H1 (cell line): ENCODE measurements around the gene MAP2K5. TPM values are rescaled to one million over a fixed set of nuclear protein-coding genes. Genes with fewer than 3 reads are reported as not detected.

ENCODE experiments used
- CBX8 ChIP-seq: fragments of 300-800, 300-1000 bp; sonication (generic); IDR thresholded peaks from 2 replicates; pipeline ENCODE4 v1.7.1; 2016; ENCODE audit warnings: low read depth, low read length, borderline replicate concordance
- HDAC2 ChIP-seq, 2 experiments: fragments of 300-600 bp in 1 of 2; sonication (generic) in 1 of 2; IDR thresholded peaks; 2 replicates each; pipeline ENCODE4 v1.6.1; 2011 to 2012; ENCODE audit warnings: low read depth in 2 of 2, low read length in 2 of 2, mild to moderate bottlenecking in 2 of 2, moderate library complexity in 2 of 2, borderline replicate concordance in 1 of 2, inconsistent platforms in 1 of 2
- MAFK ChIP-seq: IDR thresholded peaks from 2 replicates; pipeline ENCODE4 v1.6.1; 2012; ENCODE audit warnings: low read depth, mild to moderate bottlenecking, improper control_type of control experiment, low read length
- NRF1 ChIP-seq: IDR thresholded peaks from 2 replicates; pipeline ENCODE4 v1.6.1; 2011; ENCODE audit warnings: mild to moderate bottlenecking, low read depth, low read length, improper control_type of control experiment
- PHF8 ChIP-seq: fragments of 200-600 bp; sonication (generic); conservative IDR thresholded peaks from 2 replicates; pipeline ENCODE4 v1.7.1; 2012; ENCODE audit warnings: low read depth, mild to moderate bottlenecking, inconsistent platforms, low read length, moderate library complexity
- RFX5 ChIP-seq: IDR thresholded peaks from 2 replicates; pipeline ENCODE4 v1.6.1; 2011; ENCODE audit warnings: low read depth, low read length, improper control_type of control experiment, borderline replicate concordance
- SIN3A ChIP-seq, 2 experiments: IDR thresholded peaks in 1 of 2; conservative IDR thresholded peaks in 1 of 2; 2 replicates each; pipeline ENCODE4 v1.6.1; 2011 to 2012; ENCODE audit warnings: low read length in 2 of 2, improper control_type of control experiment in 1 of 2, low read depth in 1 of 2, mild to moderate bottlenecking in 1 of 2
- SUZ12 ChIP-seq: fragments of 200-600 bp; sonication (generic); IDR thresholded peaks from 2 replicates; pipeline ENCODE4 v1.6.1; 2012; ENCODE audit warnings: mild to moderate bottlenecking, inconsistent platforms, low read length, moderate library complexity, mixed read lengths
- polyA plus RNA-seq, 7 experiments: library from polyadenylated mRNA; depleted of rRNA in 3 of 7; stranded (reverse) in 5 of 7; unstranded in 2 of 7; fragments of >200 nt in 5 of 7; fragments of 200-250 nt in 2 of 7; gene quantifications; 1 replicate in 5 of 7; 2 replicates in 1 of 7; 4 replicates in 1 of 7; pipeline versions ENCODE4 v1.2.1 to v1.2.3, GENCODE V29; 2011 to 2013; ENCODE audit warnings: missing spikeins in 2 of 7, mixed read lengths in 2 of 7
- total RNA-seq: library from RNA; stranded (reverse); fragmentation: NEBNext Ultra II Directional; extraction: Animal tissue kit (Norgen Biotek cat#: 25700); gene quantifications from 2 replicates; pipeline ENCODE4 v1.2.1, GENCODE V29; 2021
- TF ChIP-seq, protein P1 (sequence below): fragments of 300-600 bp; sonication (generic); IDR thresholded peaks from 2 replicates; pipeline ENCODE4 v1.7.1; 2012; ENCODE audit warnings: low read length, moderate library complexity, mild to moderate bottlenecking, inconsistent platforms; ENCODE audit not compliant: insufficient replicate concordance

The MAP2K5 gene
- total and polyA plus RNA-seq, 2 of the 8 experiments (the other 6 are each of a cell fraction or from before 2014, with no cell fraction given) = 4.4 to 15.8 TPM

DNA sequence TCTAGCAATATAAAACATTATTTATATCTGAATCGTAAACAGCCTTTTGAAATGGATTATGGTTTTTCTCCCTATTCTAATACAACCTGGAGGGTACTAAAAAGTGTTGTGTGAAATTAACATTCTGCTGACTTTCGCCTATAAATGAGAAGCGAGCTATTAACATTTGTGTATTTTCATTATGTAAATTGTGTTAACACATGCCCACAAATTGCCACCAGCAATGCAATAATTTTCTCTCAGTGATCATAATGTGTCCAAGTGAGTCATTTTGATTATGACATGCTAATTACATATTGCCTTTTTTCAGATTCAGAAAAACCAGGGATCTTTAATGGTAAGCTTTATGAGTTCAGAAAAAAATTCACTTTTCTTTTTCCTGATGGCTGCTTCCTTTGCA is 205.4 kb downstream of the MAP2K5 start (continued):
- TF ChIP-seq, protein P1, sequence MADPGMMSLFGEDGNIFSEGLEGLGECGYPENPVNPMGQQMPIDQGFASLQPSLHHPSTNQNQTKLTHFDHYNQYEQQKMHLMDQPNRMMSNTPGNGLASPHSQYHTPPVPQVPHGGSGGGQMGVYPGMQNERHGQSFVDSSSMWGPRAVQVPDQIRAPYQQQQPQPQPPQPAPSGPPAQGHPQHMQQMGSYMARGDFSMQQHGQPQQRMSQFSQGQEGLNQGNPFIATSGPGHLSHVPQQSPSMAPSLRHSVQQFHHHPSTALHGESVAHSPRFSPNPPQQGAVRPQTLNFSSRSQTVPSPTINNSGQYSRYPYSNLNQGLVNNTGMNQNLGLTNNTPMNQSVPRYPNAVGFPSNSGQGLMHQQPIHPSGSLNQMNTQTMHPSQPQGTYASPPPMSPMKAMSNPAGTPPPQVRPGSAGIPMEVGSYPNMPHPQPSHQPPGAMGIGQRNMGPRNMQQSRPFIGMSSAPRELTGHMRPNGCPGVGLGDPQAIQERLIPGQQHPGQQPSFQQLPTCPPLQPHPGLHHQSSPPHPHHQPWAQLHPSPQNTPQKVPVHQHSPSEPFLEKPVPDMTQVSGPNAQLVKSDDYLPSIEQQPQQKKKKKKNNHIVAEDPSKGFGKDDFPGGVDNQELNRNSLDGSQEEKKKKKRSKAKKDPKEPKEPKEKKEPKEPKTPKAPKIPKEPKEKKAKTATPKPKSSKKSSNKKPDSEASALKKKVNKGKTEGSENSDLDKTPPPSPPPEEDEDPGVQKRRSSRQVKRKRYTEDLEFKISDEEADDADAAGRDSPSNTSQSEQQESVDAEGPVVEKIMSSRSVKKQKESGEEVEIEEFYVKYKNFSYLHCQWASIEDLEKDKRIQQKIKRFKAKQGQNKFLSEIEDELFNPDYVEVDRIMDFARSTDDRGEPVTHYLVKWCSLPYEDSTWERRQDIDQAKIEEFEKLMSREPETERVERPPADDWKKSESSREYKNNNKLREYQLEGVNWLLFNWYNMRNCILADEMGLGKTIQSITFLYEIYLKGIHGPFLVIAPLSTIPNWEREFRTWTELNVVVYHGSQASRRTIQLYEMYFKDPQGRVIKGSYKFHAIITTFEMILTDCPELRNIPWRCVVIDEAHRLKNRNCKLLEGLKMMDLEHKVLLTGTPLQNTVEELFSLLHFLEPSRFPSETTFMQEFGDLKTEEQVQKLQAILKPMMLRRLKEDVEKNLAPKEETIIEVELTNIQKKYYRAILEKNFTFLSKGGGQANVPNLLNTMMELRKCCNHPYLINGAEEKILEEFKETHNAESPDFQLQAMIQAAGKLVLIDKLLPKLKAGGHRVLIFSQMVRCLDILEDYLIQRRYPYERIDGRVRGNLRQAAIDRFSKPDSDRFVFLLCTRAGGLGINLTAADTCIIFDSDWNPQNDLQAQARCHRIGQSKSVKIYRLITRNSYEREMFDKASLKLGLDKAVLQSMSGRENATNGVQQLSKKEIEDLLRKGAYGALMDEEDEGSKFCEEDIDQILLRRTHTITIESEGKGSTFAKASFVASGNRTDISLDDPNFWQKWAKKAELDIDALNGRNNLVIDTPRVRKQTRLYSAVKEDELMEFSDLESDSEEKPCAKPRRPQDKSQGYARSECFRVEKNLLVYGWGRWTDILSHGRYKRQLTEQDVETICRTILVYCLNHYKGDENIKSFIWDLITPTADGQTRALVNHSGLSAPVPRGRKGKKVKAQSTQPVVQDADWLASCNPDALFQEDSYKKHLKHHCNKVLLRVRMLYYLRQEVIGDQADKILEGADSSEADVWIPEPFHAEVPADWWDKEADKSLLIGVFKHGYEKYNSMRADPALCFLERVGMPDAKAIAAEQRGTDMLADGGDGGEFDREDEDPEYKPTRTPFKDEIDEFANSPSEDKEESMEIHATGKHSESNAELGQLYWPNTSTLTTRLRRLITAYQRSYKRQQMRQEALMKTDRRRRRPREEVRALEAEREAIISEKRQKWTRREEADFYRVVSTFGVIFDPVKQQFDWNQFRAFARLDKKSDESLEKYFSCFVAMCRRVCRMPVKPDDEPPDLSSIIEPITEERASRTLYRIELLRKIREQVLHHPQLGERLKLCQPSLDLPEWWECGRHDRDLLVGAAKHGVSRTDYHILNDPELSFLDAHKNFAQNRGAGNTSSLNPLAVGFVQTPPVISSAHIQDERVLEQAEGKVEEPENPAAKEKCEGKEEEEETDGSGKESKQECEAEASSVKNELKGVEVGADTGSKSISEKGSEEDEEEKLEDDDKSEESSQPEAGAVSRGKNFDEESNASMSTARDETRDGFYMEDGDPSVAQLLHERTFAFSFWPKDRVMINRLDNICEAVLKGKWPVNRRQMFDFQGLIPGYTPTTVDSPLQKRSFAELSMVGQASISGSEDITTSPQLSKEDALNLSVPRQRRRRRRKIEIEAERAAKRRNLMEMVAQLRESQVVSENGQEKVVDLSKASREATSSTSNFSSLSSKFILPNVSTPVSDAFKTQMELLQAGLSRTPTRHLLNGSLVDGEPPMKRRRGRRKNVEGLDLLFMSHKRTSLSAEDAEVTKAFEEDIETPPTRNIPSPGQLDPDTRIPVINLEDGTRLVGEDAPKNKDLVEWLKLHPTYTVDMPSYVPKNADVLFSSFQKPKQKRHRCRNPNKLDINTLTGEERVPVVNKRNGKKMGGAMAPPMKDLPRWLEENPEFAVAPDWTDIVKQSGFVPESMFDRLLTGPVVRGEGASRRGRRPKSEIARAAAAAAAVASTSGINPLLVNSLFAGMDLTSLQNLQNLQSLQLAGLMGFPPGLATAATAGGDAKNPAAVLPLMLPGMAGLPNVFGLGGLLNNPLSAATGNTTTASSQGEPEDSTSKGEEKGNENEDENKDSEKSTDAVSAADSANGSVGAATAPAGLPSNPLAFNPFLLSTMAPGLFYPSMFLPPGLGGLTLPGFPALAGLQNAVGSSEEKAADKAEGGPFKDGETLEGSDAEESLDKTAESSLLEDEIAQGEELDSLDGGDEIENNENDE = no peak
- TF ChIP-seq SUZ12 (no peak), MAFK (no peak), RFX5 (no peak), SIN3A (conservative IDR thresholded peaks at IDR 0.05 in 1 of 2, IDR thresholded peaks at IDR 0.05 in 1 of 2; ENCODE audit: low read depth in 1 of 2, low read length in 2 of 2) (no peak), HDAC2 (IDR thresholded peaks at IDR 0.05; ENCODE audit: borderline replicate concordance in 1 of 2, low read depth in 2 of 2, low read length in 2 of 2) (no peak), NRF1 (no peak), PHF8 (no peak), CBX8 (no peak)
